GM18505 (cell line): ENCODE data around the gene CDH4.

Experiments
- ATAC-seq: cut with Tn5 transposase; IDR thresholded peaks from one replicate; pipeline ENCODE4 v1.9.1; 2021; ENCODE audit not compliant: unreplicated experiment
- POLR2A ChIP-seq: IDR thresholded peaks from 4 replicates; pipeline ENCODE4 v1.6.1; 2011; ENCODE audit warnings: borderline replicate concordance; ENCODE audit not compliant: insufficient read depth, insufficient read length; ENCODE audit errors: extremely low read depth

The CDH4 gene

DNA sequence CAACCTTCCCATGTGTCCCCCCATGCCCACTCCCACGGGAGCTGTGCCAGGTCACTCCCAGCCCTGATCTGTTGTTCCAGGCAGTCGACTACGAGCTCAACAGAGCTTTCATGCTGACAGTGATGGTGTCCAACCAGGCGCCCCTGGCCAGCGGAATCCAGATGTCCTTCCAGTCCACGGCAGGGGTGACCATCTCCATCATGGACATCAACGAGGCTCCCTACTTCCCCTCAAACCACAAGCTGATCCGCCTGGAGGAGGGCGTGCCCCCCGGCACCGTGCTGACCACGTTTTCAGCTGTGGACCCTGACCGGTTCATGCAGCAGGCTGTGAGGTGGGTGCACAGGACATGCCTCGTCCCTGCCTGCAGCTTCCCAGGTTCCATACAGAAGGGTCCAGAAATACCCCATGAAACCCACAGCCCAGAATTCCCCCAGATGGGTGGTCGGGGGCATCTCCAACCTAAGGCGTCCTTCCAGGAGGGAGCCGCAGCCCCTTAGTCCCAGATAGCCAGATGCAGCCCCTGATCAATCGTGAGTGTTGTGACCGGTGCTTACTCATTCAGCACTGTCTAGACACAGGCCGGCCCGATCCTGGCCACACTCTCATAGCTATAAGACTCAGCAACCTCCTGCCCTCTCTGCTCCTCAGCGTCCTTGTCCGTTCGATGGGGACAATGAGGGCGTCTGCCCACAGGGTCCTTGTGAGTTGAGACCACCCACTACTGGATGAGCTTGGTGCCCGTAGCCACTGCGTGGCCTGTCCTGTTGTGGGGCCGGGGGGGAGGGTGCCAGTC is 671.5 kb downstream of the CDH4 start:
- no peak for ATAC-seq
- no peak for TF ChIP-seq POLR2A

GRCh38 chr20:61924211-61924857 is 672.3 kb downstream of the CDH4 start:
- no peak for ATAC-seq
- TF ChIP-seq POLR2A, result no peak

DNA sequence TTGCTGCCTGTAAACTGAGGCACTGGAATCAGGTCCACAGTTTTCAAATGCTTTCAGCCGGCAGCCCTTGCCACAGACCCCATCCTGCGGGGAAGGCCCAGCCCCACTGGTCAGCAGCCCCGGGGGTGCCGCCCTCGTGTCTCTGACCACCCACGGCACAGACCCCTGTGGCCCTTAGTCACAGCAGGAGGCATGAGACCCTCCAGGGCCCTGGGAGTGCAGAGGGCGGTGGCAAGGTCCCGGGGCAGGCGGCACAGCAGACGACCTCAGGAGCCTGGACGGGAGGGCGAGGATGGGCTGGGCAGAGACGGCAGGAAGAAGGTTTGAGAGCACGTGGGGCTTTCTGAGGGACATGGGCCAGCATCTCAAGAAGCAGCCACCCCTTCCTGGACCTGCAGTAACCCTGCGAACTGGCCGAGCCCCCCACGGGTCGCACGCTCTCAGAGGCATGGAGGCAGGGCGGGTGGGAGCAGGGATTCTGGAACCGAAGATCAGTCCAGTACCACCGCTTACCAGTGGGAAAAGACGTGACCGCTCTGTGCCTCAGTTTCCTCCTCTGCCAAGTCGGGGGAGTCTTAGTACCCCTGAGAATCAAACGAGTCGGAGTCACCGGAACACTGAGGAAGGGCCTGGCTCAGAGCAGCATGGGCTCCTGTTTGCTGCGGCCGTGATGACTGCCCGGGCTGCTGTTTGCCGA is 672.9 kb downstream of the CDH4 start:
- no peak for TF ChIP-seq POLR2A
- no peak for ATAC-seq

DNA sequence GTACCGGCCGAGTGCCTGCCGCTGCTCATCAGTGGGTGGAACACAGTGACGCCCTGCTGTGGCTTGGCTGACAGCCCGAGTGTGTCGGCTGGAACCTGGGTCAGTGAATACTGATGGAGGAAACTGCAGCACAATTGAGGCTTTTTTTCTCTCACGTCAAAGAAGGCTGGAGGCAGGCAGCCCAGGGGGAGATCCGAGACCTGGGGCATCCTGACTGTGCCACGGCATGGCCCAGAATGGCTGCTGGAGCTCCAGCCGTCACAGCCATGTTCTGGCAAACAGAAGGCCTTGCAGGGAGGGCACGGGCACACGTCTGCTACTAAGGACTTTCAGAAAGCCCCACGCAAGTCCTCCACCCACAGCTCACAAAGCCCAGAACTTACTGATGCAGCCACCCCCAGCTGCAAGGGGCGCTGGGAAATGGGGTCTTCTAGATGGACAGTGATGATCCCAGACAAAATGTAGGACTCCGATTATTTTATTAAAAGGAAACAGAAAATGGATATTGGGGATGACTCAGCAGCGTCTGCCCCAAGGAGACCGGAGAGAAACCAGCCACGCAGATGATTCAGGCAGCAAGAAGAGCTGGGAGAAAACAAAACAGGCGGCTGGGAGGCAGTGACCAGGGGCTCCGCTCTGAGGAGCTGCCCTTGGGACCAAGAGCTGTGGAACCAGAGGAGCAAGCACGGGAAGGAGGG is 673.6 kb downstream of the CDH4 start:
- ATAC-seq, result no peak
- no peak for TF ChIP-seq POLR2A

DNA sequence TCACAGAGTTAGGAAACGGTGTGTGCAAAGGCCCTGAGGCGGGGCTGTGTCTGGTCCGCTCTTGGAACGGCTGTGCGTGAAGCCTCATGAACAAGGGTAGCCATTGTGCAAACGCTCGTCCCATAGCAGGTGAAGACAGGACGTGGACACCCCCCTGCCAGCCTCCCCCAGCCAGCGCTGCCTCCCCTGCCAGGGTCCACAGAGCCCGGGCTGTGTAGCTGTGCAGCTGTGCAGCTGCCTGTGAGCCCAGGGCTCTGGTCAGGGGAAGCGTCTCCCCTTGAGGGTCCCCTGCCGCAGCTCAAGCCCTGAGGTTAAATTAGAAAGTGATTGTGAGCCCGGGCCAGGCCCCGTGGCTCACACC is 674.2 kb downstream of the CDH4 start:
- no peak for TF ChIP-seq POLR2A

DNA sequence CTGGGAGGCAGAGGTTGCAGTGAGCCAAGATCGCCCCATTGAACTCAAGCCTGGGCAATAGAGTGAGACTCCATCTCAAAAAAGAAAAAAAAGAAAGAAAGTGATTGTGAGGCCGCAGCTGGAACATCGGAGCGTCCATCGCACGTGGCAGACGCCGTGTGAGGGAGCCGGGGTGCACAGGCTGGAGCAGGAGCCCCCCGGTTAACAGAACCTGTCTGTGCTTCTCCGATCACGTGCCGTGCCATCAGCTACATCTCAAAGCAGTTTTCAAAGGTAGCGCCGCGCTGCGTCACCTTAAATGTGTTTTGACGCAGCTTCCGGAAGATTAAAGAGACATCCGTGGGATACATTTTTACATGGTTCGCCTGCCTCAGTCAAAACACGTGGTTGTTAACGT is 674.7 kb downstream of the CDH4 start:
- TF ChIP-seq POLR2A, result no peak
- no peak for ATAC-seq

More for the DNA sequence above, 674.2 kb downstream of the CDH4 start:
- ATAC-seq, result no peak

DNA sequence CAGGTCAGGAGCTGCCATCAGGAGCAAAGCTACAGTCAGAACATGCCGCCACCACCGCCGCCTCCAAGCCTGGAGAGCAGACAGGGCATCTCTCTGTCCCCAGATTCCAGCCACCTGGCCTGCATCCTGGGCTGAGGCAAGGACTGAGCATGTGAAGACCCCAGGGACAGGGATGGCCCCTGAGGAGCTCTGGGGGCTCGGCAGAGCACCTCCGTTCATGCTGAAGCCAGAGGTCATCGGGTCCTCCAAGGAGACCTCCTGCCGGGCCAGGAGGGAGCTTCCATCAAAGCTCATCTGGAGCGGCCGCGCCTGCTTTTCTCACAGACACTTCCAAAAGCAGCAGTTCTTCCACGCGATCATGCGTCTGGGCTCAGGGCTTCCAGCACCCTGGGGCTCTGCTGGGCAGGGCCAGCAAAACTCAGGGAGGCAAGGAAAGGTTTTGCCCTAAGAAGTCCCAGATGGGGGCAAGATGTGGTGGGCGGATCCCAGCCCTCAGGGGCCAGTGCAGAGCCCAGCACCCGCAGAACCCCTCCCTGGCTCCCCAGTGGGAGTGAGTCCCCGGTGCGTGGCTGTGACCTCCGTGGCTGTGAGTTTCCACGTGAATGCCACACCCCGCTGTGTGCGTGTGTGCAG is 675.2 kb downstream of the CDH4 start:
- no peak for ATAC-seq
- no peak for TF ChIP-seq POLR2A

DNA sequence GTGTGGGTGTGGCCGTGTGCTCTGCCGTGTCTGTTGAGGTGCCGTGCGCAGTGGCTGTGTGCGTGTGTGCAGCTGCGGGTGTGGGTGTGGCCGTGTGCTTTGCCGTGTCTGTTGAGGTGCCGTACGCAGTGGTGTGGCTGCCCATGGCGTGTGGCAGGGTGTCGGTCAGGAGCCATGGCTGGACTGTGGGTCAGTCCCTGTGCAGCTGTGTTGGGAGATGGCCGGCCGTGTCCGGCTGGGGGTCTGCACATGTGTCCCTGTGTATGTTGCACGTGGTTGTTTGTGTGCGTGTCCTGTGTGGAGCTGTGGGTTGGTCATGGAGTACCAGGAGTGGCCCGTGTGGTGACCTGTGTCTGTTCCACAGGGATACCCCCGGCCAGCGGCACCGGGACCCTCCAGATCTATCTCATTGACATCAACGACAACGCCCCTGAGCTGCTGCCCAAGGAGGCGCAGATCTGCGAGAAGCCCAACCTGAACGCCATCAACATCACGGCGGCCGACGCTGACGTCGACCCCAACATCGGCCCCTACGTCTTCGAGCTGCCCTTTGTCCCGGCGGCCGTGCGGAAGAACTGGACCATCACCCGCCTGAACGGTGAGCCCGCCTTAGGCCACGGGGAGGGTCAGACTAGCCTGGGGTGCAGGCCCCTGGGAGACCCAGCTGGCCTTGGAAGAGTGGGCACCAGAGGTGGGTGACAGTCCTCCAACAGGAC is 675.9 kb downstream of the CDH4 start:
- TF ChIP-seq POLR2A, result no peak

GRCh38 chr20:61929561-61929960 is 677.5 kb downstream of the CDH4 start:
- no peak for ATAC-seq
- TF ChIP-seq POLR2A, result no peak

More for the DNA sequence above, 675.9 kb downstream of the CDH4 start:
- ATAC-seq, result no peak

DNA sequence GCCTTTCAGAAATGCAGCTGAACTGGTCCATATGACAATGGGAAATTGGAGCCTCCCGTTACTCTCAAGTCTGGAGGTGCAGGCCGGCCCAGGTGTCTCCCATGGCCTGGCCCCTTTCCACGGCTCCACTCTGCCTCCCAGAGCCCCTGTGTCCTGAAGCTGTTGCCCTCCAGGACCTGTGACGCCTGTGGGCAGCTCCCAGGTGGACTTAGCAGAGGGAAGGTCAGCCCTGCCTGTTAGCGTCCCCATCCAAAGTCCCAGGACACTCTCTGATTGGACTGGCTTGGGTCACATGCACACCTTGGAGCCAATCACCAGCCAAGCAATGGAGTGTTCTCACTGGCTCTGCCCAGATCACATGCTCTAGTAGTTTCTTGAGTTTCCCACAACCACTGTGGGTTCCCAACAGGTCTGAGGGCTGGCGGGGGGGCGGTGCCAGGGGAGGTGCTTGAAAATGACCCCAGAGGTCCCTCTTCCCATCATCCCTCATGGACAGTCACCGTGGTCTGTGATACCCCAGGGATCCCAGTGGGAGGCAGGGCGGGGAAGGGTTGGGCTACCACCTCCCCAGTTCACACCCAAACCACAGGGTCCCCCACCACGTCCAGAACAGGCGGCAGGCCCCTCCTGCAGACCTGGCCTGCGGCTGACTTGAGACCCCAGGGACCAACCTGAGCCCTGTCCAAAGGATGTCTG is 678.1 kb downstream of the CDH4 start:
- ATAC-seq, result no peak
- TF ChIP-seq POLR2A, result no peak

- no peak for TF ChIP-seq POLR2A
Measured at GRCh38 chr20:61930776-61931475, 678.9 kb downstream of the CDH4 start.

More at GRCh38 chr20:61930776-61931475, 678.9 kb downstream of the CDH4 start:
- ATAC-seq, result no peak
